ENCODE data around the gene SPTBN1.

DNA sequence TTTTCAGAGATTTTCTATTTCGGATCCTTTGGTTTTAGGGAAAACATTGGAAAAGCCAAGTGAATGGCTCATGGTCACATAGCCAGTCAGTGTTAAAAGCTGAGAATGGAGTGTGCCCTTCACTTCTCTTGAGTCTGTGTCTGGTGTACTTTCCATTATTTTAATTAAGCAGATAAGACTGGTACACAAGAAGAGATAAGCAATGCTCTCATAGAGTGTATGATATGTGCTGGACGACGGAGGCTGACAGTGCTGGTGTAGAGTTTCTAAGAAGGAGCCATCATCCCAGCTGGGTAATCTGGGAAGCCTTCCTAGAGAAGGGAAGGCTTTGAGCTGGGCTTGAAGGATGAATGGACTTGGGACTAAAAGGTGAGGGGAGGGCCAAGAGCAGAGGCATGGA, 93.3 kb downstream of the SPTBN1 start:
- TF ChIP-seq, protein P1, sequence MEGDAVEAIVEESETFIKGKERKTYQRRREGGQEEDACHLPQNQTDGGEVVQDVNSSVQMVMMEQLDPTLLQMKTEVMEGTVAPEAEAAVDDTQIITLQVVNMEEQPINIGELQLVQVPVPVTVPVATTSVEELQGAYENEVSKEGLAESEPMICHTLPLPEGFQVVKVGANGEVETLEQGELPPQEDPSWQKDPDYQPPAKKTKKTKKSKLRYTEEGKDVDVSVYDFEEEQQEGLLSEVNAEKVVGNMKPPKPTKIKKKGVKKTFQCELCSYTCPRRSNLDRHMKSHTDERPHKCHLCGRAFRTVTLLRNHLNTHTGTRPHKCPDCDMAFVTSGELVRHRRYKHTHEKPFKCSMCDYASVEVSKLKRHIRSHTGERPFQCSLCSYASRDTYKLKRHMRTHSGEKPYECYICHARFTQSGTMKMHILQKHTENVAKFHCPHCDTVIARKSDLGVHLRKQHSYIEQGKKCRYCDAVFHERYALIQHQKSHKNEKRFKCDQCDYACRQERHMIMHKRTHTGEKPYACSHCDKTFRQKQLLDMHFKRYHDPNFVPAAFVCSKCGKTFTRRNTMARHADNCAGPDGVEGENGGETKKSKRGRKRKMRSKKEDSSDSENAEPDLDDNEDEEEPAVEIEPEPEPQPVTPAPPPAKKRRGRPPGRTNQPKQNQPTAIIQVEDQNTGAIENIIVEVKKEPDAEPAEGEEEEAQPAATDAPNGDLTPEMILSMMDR (IDR thresholded peaks at IDR 0.05) = no peak
- no peak for TF ChIP-seq POLR2A (IDR thresholded peaks at IDR 0.05)
